SK-N-SH (cell line): ENCODE data around the gene RAI14. TPM values are rescaled to one million over a fixed set of nuclear protein-coding genes. Genes with fewer than 3 reads are reported as not detected.

Experiments
- CTCF ChIA-PET: fragments of 300-600, 350-600 bp; formaldehyde crosslinking; extraction: SDS; loops from one replicate; lab custom pipeline; 2021; lab: Yijun Ruan, JAX
- POLR2A ChIA-PET: fragments of 350-600 bp; sonication (Branson Sonifier 250); formaldehyde crosslinking; extraction: SDS; loops from one replicate; lab custom pipeline; 2020; ENCODE audit warnings: antibody characterized with exemption, inconsistent platforms; lab: Yijun Ruan, JAX
- DNase-seq: peaks from one replicate; pipeline ENCODE4 v3.0.0; 2012
- H2AFZ ChIP-seq: fragments of 200-600 bp; sonication (generic); 2 replicates; pipeline ENCODE4 v1.8.1; 2016; ENCODE audit warnings: antibody characterized with exemption, mild to moderate bottlenecking, low read depth
- H3F3A ChIP-seq: fragments of 200-600 bp; sonication (generic); replicated peaks from 2 replicates; pipeline ENCODE3; 2016; ENCODE audit warnings: antibody characterized with exemption, mild to moderate bottlenecking; ENCODE audit not compliant: insufficient read depth
- H3K27ac ChIP-seq, 2 experiments: fragments of 200-500 bp in 1 of 2; fragments of 200-600 bp in 1 of 2; sonication (Bioruptor generic) in 1 of 2; sonication (generic), shearing (Covaris generic) in 1 of 2; 2 replicates each; pipeline versions ENCODE4 v1.5.1 to v1.6.1; 2014 to 2016; ENCODE audit warnings: low read depth in 2 of 2, inconsistent platforms in 1 of 2, low read length in 1 of 2, mild to moderate bottlenecking in 1 of 2, mixed read lengths in 1 of 2
- H3K27me3 ChIP-seq: fragments of 200-600 bp; sonication (generic), shearing (Covaris generic); 2 replicates; pipeline ENCODE4 v1.6.1; 2016; ENCODE audit warnings: mixed run types; ENCODE audit not compliant: insufficient read depth
- H3K36me3 ChIP-seq, 2 experiments: fragments of 200-500 bp in 1 of 2; fragments of 200-600 bp in 1 of 2; sonication (Bioruptor generic) in 1 of 2; sonication (generic) in 1 of 2; replicated peaks in 1 of 2; 2 replicates each; pipeline versions ENCODE3 to v1.5.1; 2014 to 2016; ENCODE audit warnings: low read length in 1 of 2, mild to moderate bottlenecking in 1 of 2; ENCODE audit not compliant: insufficient read depth in 2 of 2, control insufficient read depth in 1 of 2
- H3K4me1 ChIP-seq, 2 experiments: fragments of 200-500 bp in 1 of 2; fragments of 200-600 bp in 1 of 2; sonication (Bioruptor generic) in 1 of 2; sonication (generic), shearing (Covaris generic) in 1 of 2; 2 replicates each; pipeline versions ENCODE4 v1.5.1 to v1.6.1; 2014 to 2016; ENCODE audit warnings: low read depth in 1 of 2, low read length in 1 of 2, mixed run types in 1 of 2; ENCODE audit not compliant: insufficient read depth in 2 of 2, control insufficient read depth in 1 of 2
- H3K4me2 ChIP-seq: fragments of 200-600 bp; sonication (generic), shearing (Covaris generic); 2 replicates; pipeline ENCODE4 v1.6.1; 2017; ENCODE audit warnings: mixed run types
- H3K4me3 ChIP-seq, 2 experiments: fragments of 200-500 bp in 1 of 2; fragments of 200-600 bp in 1 of 2; sonication (Bioruptor generic) in 1 of 2; sonication (generic), shearing (Covaris generic) in 1 of 2; 2 replicates each; pipeline versions ENCODE4 v1.5.1 to v1.8.1; 2014 to 2016; ENCODE audit warnings: low read depth in 2 of 2, inconsistent platforms in 1 of 2, low read length in 1 of 2, mild to moderate bottlenecking in 1 of 2, mixed read lengths in 1 of 2, moderate library complexity in 1 of 2
- H3K79me2 ChIP-seq: fragments of 200-600 bp; sonication (generic); 2 replicates; pipeline ENCODE4 v1.8.1; 2017; ENCODE audit warnings: mild to moderate bottlenecking; ENCODE audit not compliant: insufficient read depth
- H3K9ac ChIP-seq: fragments of 200-600 bp; sonication (generic); 2 replicates; pipeline ENCODE4 v1.6.1; 2017; ENCODE audit warnings: mixed run types
- H3K9me2 ChIP-seq: fragments of 200-600 bp; sonication (generic); 2 replicates; pipeline ENCODE4 v1.6.1; 2017; ENCODE audit warnings: mixed run types
- H3K9me3 ChIP-seq: fragments of 200-600 bp; sonication (generic); 2 replicates; pipeline ENCODE4 v1.6.1; 2017; ENCODE audit warnings: mixed run types, mild to moderate bottlenecking, moderate library complexity
- H4K20me1 ChIP-seq: fragments of 200-600 bp; sonication (generic); 2 replicates; pipeline ENCODE4 v1.6.1; 2017; ENCODE audit warnings: mild to moderate bottlenecking, mixed run types; ENCODE audit not compliant: insufficient read depth
- CHD2 ChIP-seq: fragments of 150-350 bp; IDR thresholded peaks from 2 replicates; pipeline ENCODE4 v1.6.1; 2018; ENCODE audit warnings: low read length; ENCODE audit not compliant: partially characterized antibody
- ELF1 ChIP-seq: IDR thresholded peaks from 2 replicates; pipeline ENCODE4 v1.4.0; 2012
- EP300 ChIP-seq, 2 experiments: IDR thresholded peaks; 2 replicates each; pipeline versions ENCODE4 v1.4.0 to v1.6.1; 2012; ENCODE audit warnings: borderline replicate concordance in 1 of 2, low read depth in 1 of 2, low read length in 1 of 2
- EZH2phosphoT487 ChIP-seq: fragments of 200-600 bp; sonication (generic); IDR thresholded peaks from 2 replicates; pipeline ENCODE4 v1.6.1; 2017; ENCODE audit warnings: low read depth, mixed run types, mild to moderate bottlenecking, antibody characterized with exemption, moderate library complexity, borderline replicate concordance
- FOSL2 ChIP-seq: IDR thresholded peaks from 2 replicates; pipeline ENCODE4 v1.4.0; 2012; ENCODE audit warnings: low read depth, mild to moderate bottlenecking, moderate library complexity, borderline replicate concordance
- GABPA ChIP-seq: IDR thresholded peaks from 2 replicates; pipeline ENCODE4 v1.4.0; 2012; ENCODE audit warnings: low read depth, mild to moderate bottlenecking
- JUND ChIP-seq: IDR thresholded peaks from 2 replicates; pipeline ENCODE4 v1.4.0; 2012
- MEF2A ChIP-seq: IDR thresholded peaks from 2 replicates; pipeline ENCODE4 v1.4.0; 2012; ENCODE audit warnings: low read depth, borderline replicate concordance
- NFIC ChIP-seq: IDR thresholded peaks from 2 replicates; pipeline ENCODE4 v1.4.0; 2012; ENCODE audit warnings: borderline replicate concordance
- NRF1 ChIP-seq: IDR thresholded peaks from 2 replicates; pipeline ENCODE4 v1.6.1; 2012; ENCODE audit warnings: low read depth, mild to moderate bottlenecking, low read length
- POLR2AphosphoS5 ChIP-seq: IDR thresholded peaks from 2 replicates; pipeline ENCODE4 v1.6.1; 2012; ENCODE audit warnings: low read depth, low read length
- RAD21 ChIP-seq: IDR thresholded peaks from 2 replicates; pipeline ENCODE4 v1.6.1; 2012; ENCODE audit warnings: mild to moderate bottlenecking, low read length
- RFX5 ChIP-seq: IDR thresholded peaks from 2 replicates; pipeline ENCODE4 v1.6.1; 2012; ENCODE audit warnings: mild to moderate bottlenecking, improper control_type of control experiment, low read length
- SIN3A ChIP-seq: IDR thresholded peaks from 2 replicates; pipeline ENCODE4 v1.6.1; 2012; ENCODE audit warnings: low read depth, mild to moderate bottlenecking, low read length, moderate library complexity, borderline replicate concordance
- SMC3 ChIP-seq: IDR thresholded peaks from 2 replicates; pipeline ENCODE4 v1.6.1; 2012; ENCODE audit warnings: low read depth, low read length, improper control_type of control experiment
- TAF1 ChIP-seq: IDR thresholded peaks from 2 replicates; pipeline ENCODE4 v1.6.1; 2012; ENCODE audit warnings: low read depth, mild to moderate bottlenecking, low read length, moderate library complexity, borderline replicate concordance
- TCF12 ChIP-seq: IDR thresholded peaks from 2 replicates; pipeline ENCODE4 v1.4.0; 2012
- TEAD4 ChIP-seq: IDR thresholded peaks from 2 replicates; pipeline ENCODE4 v1.4.0; 2012; ENCODE audit warnings: mild to moderate bottlenecking, borderline replicate concordance; ENCODE audit not compliant: insufficient read depth
- USF2 ChIP-seq: fragments of 150-350 bp; IDR thresholded peaks from 2 replicates; pipeline ENCODE4 v1.6.1; 2017; ENCODE audit warnings: antibody characterized with exemption, low read length, low read depth, borderline replicate concordance
- YY1 ChIP-seq: IDR thresholded peaks from 2 replicates; pipeline ENCODE4 v1.4.0; 2012; ENCODE audit warnings: low read depth, mild to moderate bottlenecking
- ZBTB33 ChIP-seq: IDR thresholded peaks from 2 replicates; pipeline ENCODE4 v1.4.0; 2012; ENCODE audit warnings: low read depth, borderline replicate concordance
- WGBS: methylation state at CpG from one replicate; pipeline ENCODE4 v1.1.6; 2017; ENCODE audit warnings: low lambda C conversion rate; 5-methylcytosine and 5-hydroxymethylcytosine counted together
- polyA plus RNA-seq, 3 experiments: library from polyadenylated mRNA; depleted of rRNA; stranded (reverse); fragments of >200 nt; gene quantifications; 2 replicates each; pipeline ENCODE4 v1.2.3, GENCODE V29; 2012
- TF ChIP-seq, protein P1 (sequence below): IDR thresholded peaks from 2 replicates; pipeline ENCODE4 v1.4.0; 2012; ENCODE audit warnings: low read depth

Gene RAI14
- polyA plus RNA-seq, 1 of the 3 experiments (the other 2 are of a cell fraction) = 53.2 TPM

DNA sequence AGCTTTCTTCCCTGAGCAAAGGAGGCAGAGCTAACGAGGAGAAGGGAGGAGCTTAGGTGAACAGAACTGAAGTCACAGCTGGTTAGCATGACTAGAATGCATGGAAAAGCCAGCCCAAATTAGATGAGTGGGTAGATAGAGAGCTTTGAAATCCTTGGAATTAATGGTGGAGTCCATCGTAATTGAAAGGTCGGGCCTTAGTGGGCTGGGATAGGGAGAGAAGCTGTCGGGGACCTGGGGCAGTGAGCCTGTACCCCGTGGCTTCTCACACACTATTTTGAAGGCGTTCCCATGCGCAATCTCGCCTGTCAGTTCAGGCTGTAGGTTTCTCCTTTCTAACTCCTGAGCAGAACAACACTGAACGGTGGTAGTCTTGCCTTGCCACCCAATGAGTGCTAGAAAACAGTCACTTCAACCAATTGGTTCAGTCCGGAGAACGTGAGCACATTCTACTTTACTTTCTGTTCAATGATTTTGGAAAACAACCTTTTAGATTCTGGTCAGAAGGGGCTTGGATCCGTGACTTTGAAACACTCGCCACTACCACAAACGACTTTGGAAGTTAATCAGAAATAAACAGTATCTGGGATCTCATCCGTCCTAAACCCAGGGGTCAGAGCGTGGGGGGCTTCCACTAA lies 655 bp upstream of the RAI14 start:
- H3K27ac ChIP-seq = peak overlapping the region; percentile 79 to 97; a peak in 3 of 4 replicates
- H3K9me2 ChIP-seq = no peaks in the 10 kb centered on the region
- H3K9ac ChIP-seq = peak overlapping the region; percentile 86
- H3K79me2 ChIP-seq = peaks cover 40% of the 10 kb centered on the region
- peak; percentile 38 for DNase-seq
- peak overlapping the region; percentile 79 for H3K4me2 ChIP-seq
- ChIA-PET POLR2A (interaction anchor here (0.9 kb wide), 1 partner anchor 260 kb away, joined by 3 read pairs; the partner anchor contains the start of genes BRIX1 and RAD1), CTCF (interaction anchor here (0.7 to 1.3 kb wide), 3 partner anchors 12 to 243 kb away, joined by 3 read pairs; no protein-coding TSS in a partner anchor)
- H3K9me3 ChIP-seq = no peaks in the 10 kb centered on the region
- under 1% methylated on average over 16 of the region's 16 CpGs for WGBS
- H2AFZ ChIP-seq = peak overlapping the region; percentile 64
- no peaks in the 10 kb centered on the region for H3K27me3 ChIP-seq
- peaks cover 39% of the 10 kb centered on the region for H3F3A ChIP-seq
- peaks cover 0 to 2% of the 10 kb centered on the region in 2 experiments for H3K36me3 ChIP-seq
- TF ChIP-seq FOSL2 (no peak), RFX5 (no peak), NFIC (no peak), TAF1 (peak; percentile 24; the same call in 1 of the 2 replicates), NRF1 (no peak), JUND (peak; percentile 30; the same call in 1 of the 2 replicates), ELF1 (no peak), RAD21 (no peak), YY1 (peak; percentile 19; the same call in 1 of the 2 replicates), EZH2phosphoT487 (no peak), POLR2AphosphoS5 (peak; percentile 72), TEAD4 (no peak), TCF12 (peak; percentile 47; the same call in 1 of the 2 replicates), CHD2 (no peak), SIN3A (0 out of 2 replicates have a peak, but pooled peaks have one; percentile 72)
- TF ChIP-seq, protein P1, sequence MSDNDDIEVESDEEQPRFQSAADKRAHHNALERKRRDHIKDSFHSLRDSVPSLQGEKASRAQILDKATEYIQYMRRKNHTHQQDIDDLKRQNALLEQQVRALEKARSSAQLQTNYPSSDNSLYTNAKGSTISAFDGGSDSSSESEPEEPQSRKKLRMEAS = peak; percentile 58; the same call in 1 of the 2 replicates
- peaks cover 3 to 4% of the 10 kb centered on the region in 2 experiments; a peak in 2 of 4 replicates for H3K4me1 ChIP-seq
- H3K4me3 ChIP-seq = peak overlapping the region; percentile 80 to 81
- H4K20me1 ChIP-seq = peaks cover 19% of the 10 kb centered on the region

GRCh38 chr5:34656700-34657273 lies 659 bp downstream of the RAI14 start:
- peaks cover 53% of the 10 kb centered on the region for H3K79me2 ChIP-seq
- H3K4me3 ChIP-seq = peak overlapping the region; percentile 80 to 81
- H3K9ac ChIP-seq = peak overlapping the region; percentile 86
- H3K36me3 ChIP-seq = peaks cover 0 to 11% of the 10 kb centered on the region in 2 experiments
- peak overlapping the region; percentile 79 for H3K4me2 ChIP-seq
- H3K9me2 ChIP-seq = no peaks in the 10 kb centered on the region
- H3K4me1 ChIP-seq = peaks cover 3 to 8% of the 10 kb centered on the region in 2 experiments; a peak in 2 of 4 replicates
- WGBS = 3% methylated on average over 15 of the region's 53 CpGs
- H3F3A ChIP-seq = peaks cover 43% of the 10 kb centered on the region
- POLR2A ChIA-PET = no interaction called here
- H4K20me1 ChIP-seq = peaks cover 29% of the 10 kb centered on the region
- H3K27ac ChIP-seq = peak overlapping the region; percentile 79 to 97
- H3K9me3 ChIP-seq = no peaks in the 10 kb centered on the region
- DNase-seq = peak; percentile 61
- CTCF ChIA-PET = interaction anchor here (0.8 to 0.9 kb wide), 2 partner anchors 134 to 1142 kb away, joined by 3 to 4 read pairs; no protein-coding TSS in a partner anchor
- no peaks in the 10 kb centered on the region for H3K27me3 ChIP-seq
- no peak overlapping the region for H2AFZ ChIP-seq
- TF ChIP-seq YY1 = no peak
- TF ChIP-seq TCF12 = no peak
- no peak for TF ChIP-seq CHD2
- no peak for TF ChIP-seq TEAD4
- TF ChIP-seq NRF1 = no peak
- TF ChIP-seq ZBTB33 = no peak
- no peak for TF ChIP-seq MEF2A
- no peak for TF ChIP-seq RFX5
- no peak for TF ChIP-seq GABPA
- TF ChIP-seq NFIC = no peak
- no peak for TF ChIP-seq EZH2phosphoT487
- TF ChIP-seq SMC3 = no peak
- TF ChIP-seq EP300 (IDR thresholded peaks at IDR 0.05; ENCODE audit: borderline replicate concordance in 1 of 2, low read depth in 1 of 2, low read length in 1 of 2) = no peak
- no peak for TF ChIP-seq USF2
